GM18868 (cell line): ENCODE data around the gene CACNA1G.

Experiments used
- ATAC-seq: cut with Tn5 transposase; IDR thresholded peaks from one replicate; pipeline ENCODE4 v1.9.1; 2021; ENCODE audit warnings: mild to moderate bottlenecking, moderate library complexity; ENCODE audit not compliant: unreplicated experiment

Gene CACNA1G

GRCh38 chr17:50585891-50586290, 25.4 kb downstream of the CACNA1G start:
- no peak for ATAC-seq

- ATAC-seq: no peak
These were observed 26.1 kb downstream of the CACNA1G start for GRCh38 chr17:50586421-50587247.

GRCh38 chr17:50587571-50587970, 27.1 kb downstream of the CACNA1G start:
- ATAC-seq: no peak

- ATAC-seq: no peak
These were observed 28.0 kb downstream of the CACNA1G start for GRCh38 chr17:50588391-50589049.

GRCh38 chr17:50589095-50589705, 28.7 kb downstream of the CACNA1G start:
- ATAC-seq: no peak

GRCh38 chr17:50590946-50591737, 30.6 kb downstream of the CACNA1G start:
- no peak for ATAC-seq

- ATAC-seq: no peak
These were observed 32.8 kb downstream of the CACNA1G start for GRCh38 chr17:50593321-50593720.

- ATAC-seq: no peak
These were observed 33.8 kb downstream of the CACNA1G start for GRCh38 chr17:50594128-50594823.

GRCh38 chr17:50594892-50595291, 34.4 kb downstream of the CACNA1G start:
- ATAC-seq: no peak

- no peak for ATAC-seq
These were observed 35.9 kb downstream of the CACNA1G start for GRCh38 chr17:50596191-50597037.

GRCh38 chr17:50598487-50598886, 38.0 kb downstream of the CACNA1G start:
- ATAC-seq: no peak

- no peak for ATAC-seq
These were observed 39.1 kb downstream of the CACNA1G start for GRCh38 chr17:50599606-50600005.

GRCh38 chr17:50601823-50602375, 41.4 kb downstream of the CACNA1G start:
- no peak for ATAC-seq

GRCh38 chr17:50602836-50603235, 42.3 kb downstream of the CACNA1G start:
- no peak for ATAC-seq

- no peak for ATAC-seq
These were observed 42.8 kb downstream of the CACNA1G start for GRCh38 chr17:50603340-50603739.

- no peak for ATAC-seq
These were observed 44.0 kb downstream of the CACNA1G start for GRCh38 chr17:50604513-50604912.

- no peak for ATAC-seq
These were observed 44.9 kb downstream of the CACNA1G start for GRCh38 chr17:50605429-50605828.

- ATAC-seq: no peak
These were observed 47.1 kb downstream of the CACNA1G start for GRCh38 chr17:50607522-50608175.
